Fibroblast of lung (primary cell): ENCODE measurements around the gene CAPN12.

Source experiments
- EZH2 ChIP-seq: IDR thresholded peaks from 2 replicates; pipeline ENCODE4 v1.5.1; 2012; ENCODE audit warnings: low read length, control low read depth, mild to moderate bottlenecking; ENCODE audit errors: missing control alignments
- TF ChIP-seq, protein P1 (sequence below), 2 donors: IDR thresholded peaks in 1 of 2; conservative IDR thresholded peaks in 1 of 2; 1 replicate in 1 of 2; 2 replicates in 1 of 2; pipeline ENCODE4 v1.5.1; 2011 to 2012; ENCODE audit warnings: low read length in 2 of 2, control low read depth in 1 of 2, inconsistent platforms in 1 of 2, low read depth in 1 of 2, mild to moderate bottlenecking in 1 of 2

DNA sequence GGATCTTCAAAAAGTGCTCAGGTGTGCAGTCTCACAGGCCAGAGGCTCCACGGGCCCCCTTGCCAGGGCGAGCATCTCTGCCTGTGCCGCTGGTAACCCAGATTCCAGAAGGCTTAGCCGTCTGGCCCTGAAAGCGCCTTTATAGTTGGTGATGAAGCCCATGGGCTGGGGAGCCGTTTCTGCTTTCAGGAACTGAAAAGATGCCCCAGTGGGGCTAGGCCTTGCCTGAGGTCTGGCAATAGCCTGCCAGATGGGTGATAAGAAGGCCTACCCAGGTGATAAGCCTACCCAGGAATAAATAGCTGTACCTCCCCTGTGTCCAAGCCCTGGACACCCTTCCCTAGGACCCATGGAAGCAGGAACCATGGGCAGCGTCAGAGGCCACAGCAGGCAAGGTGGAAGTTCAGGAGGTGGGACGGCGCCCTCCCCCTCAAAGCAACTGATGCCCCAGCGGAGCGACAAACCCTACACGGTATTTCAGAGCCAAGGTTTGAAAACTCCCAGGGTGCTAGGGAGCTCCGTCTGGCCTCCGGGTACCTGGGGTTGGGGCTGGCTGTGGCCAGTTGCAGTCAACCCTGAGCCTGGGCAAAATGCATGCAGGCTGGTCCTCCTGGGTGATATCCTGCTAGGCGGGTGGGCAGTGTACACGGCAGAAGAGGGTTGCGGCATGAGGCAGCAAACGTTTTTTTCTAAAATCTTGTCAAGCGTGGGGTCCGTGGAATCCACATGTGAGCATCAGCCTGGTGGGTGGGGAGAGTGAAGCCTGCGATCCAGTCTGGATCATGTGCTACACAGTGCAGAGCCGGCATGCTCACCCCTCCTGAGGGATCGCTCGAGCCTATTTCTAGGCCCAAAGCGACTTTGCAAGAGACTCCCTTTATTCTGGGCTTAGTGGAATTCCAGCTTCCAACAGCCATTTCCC is 51.6 kb downstream of the CAPN12 start:
- no peak for TF ChIP-seq EZH2
- TF ChIP-seq, protein P1, sequence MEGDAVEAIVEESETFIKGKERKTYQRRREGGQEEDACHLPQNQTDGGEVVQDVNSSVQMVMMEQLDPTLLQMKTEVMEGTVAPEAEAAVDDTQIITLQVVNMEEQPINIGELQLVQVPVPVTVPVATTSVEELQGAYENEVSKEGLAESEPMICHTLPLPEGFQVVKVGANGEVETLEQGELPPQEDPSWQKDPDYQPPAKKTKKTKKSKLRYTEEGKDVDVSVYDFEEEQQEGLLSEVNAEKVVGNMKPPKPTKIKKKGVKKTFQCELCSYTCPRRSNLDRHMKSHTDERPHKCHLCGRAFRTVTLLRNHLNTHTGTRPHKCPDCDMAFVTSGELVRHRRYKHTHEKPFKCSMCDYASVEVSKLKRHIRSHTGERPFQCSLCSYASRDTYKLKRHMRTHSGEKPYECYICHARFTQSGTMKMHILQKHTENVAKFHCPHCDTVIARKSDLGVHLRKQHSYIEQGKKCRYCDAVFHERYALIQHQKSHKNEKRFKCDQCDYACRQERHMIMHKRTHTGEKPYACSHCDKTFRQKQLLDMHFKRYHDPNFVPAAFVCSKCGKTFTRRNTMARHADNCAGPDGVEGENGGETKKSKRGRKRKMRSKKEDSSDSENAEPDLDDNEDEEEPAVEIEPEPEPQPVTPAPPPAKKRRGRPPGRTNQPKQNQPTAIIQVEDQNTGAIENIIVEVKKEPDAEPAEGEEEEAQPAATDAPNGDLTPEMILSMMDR (conservative IDR thresholded peaks at IDR 0.05 in 1 of 2, IDR thresholded peaks at IDR 0.05 in 1 of 2; ENCODE audit: low read depth in 1 of 2, low read length in 2 of 2), result no peak
